Cardiac muscle cell (in vitro differentiated cells and primary cell): Measurements from ENCODE around the gene ZNF227. TPM values are rescaled to one million over a fixed set of nuclear protein-coding genes. Genes with fewer than 3 reads are reported as not detected.

Experiments
- DNase-seq, 2 donors: peaks; one replicate each; pipeline versions ENCODE4 v3.0.0 to v3.0.0-alpha.2; 2010 to 2017; ENCODE audit warnings: low read depth in 1 of 2, low spot score in 1 of 2
- H3K27ac ChIP-seq: fragments of 200-600 bp; sonication (generic); 2 replicates; pipeline ENCODE4 v1.5.1; 2016
- H3K27me3 ChIP-seq: fragments of 200-600 bp; sonication (generic); 2 replicates; pipeline ENCODE4 v1.6.0; 2016; ENCODE audit warnings: control low read depth
- H3K36me3 ChIP-seq: fragments of 200-600 bp; sonication (generic); 2 replicates; pipeline ENCODE4 v1.5.1; 2016; ENCODE audit warnings: control low read depth
- H3K4me1 ChIP-seq: fragments of 200-600 bp; sonication (generic); 2 replicates; pipeline ENCODE4 v1.8.1; 2017; ENCODE audit warnings: low read depth, mild to moderate bottlenecking, mixed run types
- H3K4me3 ChIP-seq: fragments of 200-600 bp; sonication (generic); 2 replicates; pipeline ENCODE4 v1.5.1; 2016; ENCODE audit warnings: mild to moderate bottlenecking
- H3K9me3 ChIP-seq: fragments of 200-600 bp; sonication (generic); 2 replicates; pipeline ENCODE4 v1.5.1; 2017; ENCODE audit warnings: low read depth, mild to moderate bottlenecking, control low read depth
- polyA plus RNA-seq: library from polyadenylated mRNA; unstranded; fragments of >200 nt; fragmentation: Nextera tagmentation; extraction: Ambion mirVana; gene quantifications from 2 replicates; pipeline ENCODE4 v1.2.1, GENCODE V29; 2016
- total RNA-seq: library from RNA; depleted of rRNA; stranded (reverse); fragments of >200 nt; gene quantifications from 2 replicates; pipeline ENCODE4 v1.2.3, GENCODE V29; 2016
- TF ChIP-seq, protein P1 (sequence below): IDR thresholded peaks from 2 replicates; pipeline ENCODE4 v1.5.1; 2012; ENCODE audit warnings: low read depth, mild to moderate bottlenecking, low read length

ZNF227 gene
- total and polyA plus RNA-seq, 2 experiments from 2014 or later = 9.4 to 18.9 TPM

DNA sequence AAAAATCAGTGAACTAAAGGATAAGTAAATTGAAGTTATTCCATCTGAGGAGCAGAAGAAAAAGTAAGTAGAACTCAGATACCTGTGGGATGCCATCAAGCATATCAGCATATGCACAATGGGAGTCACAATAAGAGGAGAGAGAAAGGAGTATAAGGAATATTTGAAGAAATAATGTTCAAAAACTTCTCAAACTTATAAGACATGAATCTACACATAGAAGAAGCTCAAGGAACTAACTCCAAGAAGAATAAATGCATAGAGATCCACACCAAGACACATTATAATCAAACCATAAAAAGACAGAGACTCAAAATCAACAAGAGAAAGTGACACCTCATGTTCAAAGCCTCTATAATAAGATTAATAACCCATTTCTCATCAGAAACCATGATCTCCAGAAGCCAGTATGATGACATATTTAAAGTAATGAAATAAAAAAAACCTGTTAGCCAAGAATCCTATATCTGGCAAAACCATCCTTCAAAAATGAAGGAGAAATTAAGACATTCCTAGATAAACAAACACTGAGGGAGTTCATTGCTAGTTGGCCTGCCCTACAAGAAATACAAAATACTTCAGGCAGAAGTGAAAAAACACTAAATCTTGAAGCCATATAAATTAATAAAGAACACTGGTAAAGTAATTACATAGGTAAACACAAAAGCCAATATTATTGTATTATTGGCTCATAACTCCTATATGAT is 43.5 kb downstream of the ZNF227 start:
- DNase-seq = no peak
- no peaks in the 10 kb centered on the region for H3K27me3 ChIP-seq
- no peak overlapping the region for H3K4me3 ChIP-seq
- TF ChIP-seq, protein P1, sequence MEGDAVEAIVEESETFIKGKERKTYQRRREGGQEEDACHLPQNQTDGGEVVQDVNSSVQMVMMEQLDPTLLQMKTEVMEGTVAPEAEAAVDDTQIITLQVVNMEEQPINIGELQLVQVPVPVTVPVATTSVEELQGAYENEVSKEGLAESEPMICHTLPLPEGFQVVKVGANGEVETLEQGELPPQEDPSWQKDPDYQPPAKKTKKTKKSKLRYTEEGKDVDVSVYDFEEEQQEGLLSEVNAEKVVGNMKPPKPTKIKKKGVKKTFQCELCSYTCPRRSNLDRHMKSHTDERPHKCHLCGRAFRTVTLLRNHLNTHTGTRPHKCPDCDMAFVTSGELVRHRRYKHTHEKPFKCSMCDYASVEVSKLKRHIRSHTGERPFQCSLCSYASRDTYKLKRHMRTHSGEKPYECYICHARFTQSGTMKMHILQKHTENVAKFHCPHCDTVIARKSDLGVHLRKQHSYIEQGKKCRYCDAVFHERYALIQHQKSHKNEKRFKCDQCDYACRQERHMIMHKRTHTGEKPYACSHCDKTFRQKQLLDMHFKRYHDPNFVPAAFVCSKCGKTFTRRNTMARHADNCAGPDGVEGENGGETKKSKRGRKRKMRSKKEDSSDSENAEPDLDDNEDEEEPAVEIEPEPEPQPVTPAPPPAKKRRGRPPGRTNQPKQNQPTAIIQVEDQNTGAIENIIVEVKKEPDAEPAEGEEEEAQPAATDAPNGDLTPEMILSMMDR = no peak
- no peaks in the 10 kb centered on the region for H3K36me3 ChIP-seq
- H3K4me1 ChIP-seq = no peaks in the 10 kb centered on the region
- no peaks in the 10 kb centered on the region for H3K9me3 ChIP-seq
- H3K27ac ChIP-seq = no peak overlapping the region

DNA sequence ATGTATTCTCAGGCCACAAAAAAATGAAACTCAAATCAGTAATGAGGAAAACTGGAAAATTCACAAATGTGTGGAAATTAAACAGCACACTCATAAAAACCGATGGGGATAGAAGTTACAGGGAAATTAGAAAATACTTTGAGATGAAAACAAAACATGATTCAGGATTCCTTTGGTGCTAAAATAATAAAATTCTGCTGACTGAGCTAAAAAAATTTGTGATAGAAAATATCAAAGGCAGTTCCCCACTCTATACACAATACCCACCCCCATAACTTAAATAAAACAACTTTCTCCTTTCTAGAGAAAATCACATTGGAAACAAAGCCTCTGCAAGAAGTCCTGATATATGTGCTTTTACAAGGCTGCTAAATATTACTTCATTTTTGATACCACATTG is 45.8 kb downstream of the ZNF227 start:
- Histone ChIP-seq H3K27ac (no peak overlapping the region), H3K4me1 (no peaks in the 10 kb centered on the region), H3K4me3 (no peak overlapping the region), H3K36me3 (no peaks in the 10 kb centered on the region), H3K27me3 (no peaks in the 10 kb centered on the region), H3K9me3 (no peaks in the 10 kb centered on the region)
- TF ChIP-seq, protein P1 = no peak
- no peak for DNase-seq

DNA sequence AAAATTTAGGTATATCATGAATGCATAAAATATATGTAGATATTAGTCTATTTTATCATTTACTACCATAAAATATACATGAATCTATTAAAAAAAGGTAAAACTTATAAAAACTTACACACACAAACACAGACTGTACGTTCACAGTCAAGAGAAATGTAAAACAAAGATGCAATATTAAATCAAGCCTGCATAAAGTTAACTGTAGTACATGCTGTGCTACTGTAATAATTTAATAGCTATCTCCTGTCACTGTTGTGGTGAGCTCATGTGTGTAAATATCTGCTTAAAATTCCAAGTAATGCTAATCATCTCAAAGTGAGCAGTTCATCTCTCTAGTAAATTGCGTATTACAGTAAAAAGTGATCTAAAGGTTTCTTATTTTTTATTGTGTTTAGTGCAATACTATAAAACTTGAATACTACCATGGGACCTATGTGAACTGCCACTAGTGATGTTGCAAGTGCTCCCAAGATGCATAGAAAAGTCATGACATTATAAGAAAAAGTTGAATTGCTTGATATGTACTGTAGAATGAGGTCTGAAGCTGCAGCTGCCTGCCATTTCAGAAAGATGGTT is 46.6 kb downstream of the ZNF227 start:
- DNase-seq = no peak
- no peak overlapping the region for H3K4me3 ChIP-seq
- H3K9me3 ChIP-seq = no peaks in the 10 kb centered on the region
- no peaks in the 10 kb centered on the region for H3K36me3 ChIP-seq
- no peaks in the 10 kb centered on the region for H3K4me1 ChIP-seq
- H3K27me3 ChIP-seq = no peaks in the 10 kb centered on the region
- H3K27ac ChIP-seq = no peak overlapping the region
- TF ChIP-seq, protein P1 = no peak

DNA sequence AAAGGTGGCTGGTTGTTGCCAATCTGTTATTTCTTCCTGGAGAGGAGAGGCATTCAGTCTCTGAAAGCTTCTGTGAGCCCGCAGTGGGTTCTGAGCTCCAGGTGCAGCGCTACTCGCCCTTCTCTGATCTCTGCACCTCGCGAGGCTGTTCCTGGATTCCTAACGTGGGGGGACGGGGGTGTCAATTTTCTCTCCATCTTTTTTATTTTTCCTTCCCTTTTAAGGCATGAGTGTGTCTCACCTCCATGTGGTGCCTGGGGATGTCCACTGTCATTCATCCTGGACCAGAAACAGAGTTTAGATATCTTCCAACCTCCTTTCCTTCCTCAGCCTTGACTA is 48.0 kb downstream of the ZNF227 start:
- H3K4me3 ChIP-seq = peak overlapping the region; percentile 45

DNA sequence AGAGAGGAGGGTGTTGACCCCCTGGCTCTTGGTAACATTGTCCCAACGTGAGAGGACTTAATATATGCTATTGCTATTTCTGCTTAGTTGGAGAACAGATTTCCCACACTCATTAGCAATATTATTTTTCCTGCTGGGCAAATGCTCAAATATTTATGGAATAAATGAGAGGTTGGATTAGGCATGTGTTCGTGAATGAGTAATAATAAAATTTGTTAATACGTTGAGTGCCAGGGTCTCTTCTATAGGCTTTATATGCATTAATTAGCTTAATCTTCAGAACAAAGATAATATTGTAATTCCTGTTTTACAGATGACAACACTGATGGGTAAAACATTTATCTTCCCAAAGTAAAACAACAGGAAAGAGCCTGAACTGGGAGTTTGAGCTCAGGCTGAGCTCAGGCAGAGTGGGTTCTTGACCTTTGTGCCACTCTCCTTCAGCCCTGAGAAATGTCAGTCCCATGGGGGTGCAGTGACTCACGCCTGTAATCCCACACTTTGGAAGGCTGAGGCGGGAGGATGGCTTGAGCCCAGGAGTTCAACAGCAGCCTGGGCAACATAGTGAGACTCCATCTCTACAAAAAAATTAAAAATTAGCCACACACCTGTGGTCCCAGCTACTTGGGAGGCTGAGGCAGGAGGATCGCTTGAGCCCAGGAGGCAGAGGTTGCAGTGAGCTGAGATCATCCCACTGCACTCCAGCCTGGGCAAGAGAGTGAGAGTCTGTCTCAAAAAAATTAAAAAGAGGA is 48.5 kb downstream of the ZNF227 start:
- H3K4me1 ChIP-seq = no peaks in the 10 kb centered on the region
- H3K27ac ChIP-seq = no peak overlapping the region
- TF ChIP-seq, protein P1 = no peak
- peak overlapping the region; percentile 45 for H3K4me3 ChIP-seq
- H3K9me3 ChIP-seq = no peaks in the 10 kb centered on the region
- no peaks in the 10 kb centered on the region for H3K27me3 ChIP-seq
- H3K36me3 ChIP-seq = no peaks in the 10 kb centered on the region
- peak in 1 of 2 donors; percentile 5 for DNase-seq

More for the DNA sequence above, 48.0 kb downstream of the ZNF227 start:
- Histone ChIP-seq H3K27me3 (no peaks in the 10 kb centered on the region), H3K4me1 (no peaks in the 10 kb centered on the region), H3K36me3 (no peaks in the 10 kb centered on the region), H3K27ac (peak overlapping the region; percentile 3), H3K9me3 (no peaks in the 10 kb centered on the region)
- TF ChIP-seq, protein P1 = no peak
- DNase-seq = peak in 1 of 2 donors; percentile 3
